AG09319 (cell line): ENCODE measurements around the gene TIAM2.

Experiments
- DNase-seq: peaks from one replicate; pipeline ENCODE4 v3.0.0-alpha.2; 2010; ENCODE audit warnings: low read depth; ENCODE audit errors: extremely low read depth
- TF ChIP-seq, protein P1 (sequence below): IDR thresholded peaks from 2 replicates; pipeline ENCODE4 v1.5.1; 2011; ENCODE audit warnings: low read depth, mild to moderate bottlenecking, inconsistent platforms, low read length, moderate library complexity

Gene TIAM2

DNA sequence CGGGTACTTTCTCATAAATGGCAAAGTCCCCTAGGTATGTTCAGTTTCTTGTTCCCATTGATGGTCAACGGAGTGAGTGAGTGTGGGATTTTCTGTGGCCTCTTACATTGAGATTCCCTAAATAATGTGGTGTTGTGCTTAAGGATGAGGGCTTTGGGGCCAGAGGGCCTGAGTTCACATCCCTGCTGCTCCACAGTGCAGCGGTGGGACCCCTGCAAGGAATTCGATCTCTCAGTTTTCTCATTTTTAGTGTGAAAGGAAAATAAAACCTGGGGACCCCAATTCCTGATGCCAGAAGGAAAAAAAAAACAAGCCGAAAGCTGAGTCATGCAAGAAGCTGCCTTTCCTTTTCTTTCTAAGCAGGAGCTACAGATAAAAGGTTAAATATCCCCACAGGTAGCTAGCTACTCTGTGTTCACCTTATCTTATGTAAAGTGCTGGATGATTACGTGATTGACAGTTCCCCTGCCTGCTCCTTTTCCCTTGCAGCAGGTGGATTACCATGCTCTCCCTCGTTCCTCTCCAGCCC is 148.5 kb downstream of the TIAM2 start:
- no peak for DNase-seq
- TF ChIP-seq, protein P1, sequence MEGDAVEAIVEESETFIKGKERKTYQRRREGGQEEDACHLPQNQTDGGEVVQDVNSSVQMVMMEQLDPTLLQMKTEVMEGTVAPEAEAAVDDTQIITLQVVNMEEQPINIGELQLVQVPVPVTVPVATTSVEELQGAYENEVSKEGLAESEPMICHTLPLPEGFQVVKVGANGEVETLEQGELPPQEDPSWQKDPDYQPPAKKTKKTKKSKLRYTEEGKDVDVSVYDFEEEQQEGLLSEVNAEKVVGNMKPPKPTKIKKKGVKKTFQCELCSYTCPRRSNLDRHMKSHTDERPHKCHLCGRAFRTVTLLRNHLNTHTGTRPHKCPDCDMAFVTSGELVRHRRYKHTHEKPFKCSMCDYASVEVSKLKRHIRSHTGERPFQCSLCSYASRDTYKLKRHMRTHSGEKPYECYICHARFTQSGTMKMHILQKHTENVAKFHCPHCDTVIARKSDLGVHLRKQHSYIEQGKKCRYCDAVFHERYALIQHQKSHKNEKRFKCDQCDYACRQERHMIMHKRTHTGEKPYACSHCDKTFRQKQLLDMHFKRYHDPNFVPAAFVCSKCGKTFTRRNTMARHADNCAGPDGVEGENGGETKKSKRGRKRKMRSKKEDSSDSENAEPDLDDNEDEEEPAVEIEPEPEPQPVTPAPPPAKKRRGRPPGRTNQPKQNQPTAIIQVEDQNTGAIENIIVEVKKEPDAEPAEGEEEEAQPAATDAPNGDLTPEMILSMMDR = no peak

DNA sequence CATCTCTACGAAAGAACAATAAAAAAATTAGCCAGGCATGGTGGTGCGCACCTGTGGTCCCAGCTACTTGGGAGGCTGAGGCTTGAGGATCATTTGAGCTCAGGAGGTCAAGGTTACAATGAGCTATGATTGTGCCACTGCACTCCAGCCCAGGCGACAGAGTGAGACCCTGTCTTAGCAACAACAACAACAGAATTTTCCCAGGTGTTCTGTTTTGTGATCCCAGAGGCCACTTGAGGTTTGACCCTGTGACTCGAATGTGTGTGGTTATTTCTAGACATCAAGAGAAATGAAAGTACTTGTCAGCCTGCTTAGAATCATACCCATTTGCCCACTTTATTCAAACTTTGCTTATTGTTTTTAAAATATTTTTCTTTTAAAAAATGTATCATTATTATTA is 151.1 kb downstream of the TIAM2 start:
- TF ChIP-seq, protein P1 = no peak
- DNase-seq = no peak

DNA sequence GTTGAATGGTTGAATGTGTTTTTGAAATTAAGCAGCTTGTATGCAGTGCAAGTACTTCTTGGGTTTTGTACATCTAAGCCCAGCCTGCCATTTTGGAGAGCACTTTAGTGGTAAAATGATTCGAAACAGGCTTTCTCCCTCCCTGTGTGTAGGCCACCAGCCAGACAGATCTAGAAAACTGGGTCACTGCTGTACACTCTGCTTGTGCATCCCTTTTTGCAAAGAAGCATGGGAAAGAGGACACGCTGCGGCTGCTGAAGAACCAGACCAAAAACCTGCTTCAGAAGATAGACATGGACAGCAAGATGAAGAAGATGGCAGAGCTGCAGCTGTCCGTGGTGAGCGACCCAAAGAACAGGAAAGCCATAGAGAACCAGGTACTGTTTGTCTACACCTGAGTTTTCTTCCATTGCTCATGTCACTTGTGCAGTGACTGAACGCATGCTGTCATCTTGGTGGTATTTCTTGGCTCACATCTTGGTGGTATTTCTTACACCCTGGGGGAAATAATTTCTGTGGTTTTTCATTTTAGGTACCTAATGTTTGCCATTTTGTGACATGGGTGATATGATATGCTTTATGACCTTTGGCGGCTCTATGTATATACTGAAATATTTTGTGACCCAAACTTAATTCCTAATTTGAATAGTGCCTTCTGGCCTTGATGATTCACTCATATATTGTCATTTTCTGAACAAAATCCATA is 153.0 kb downstream of the TIAM2 start:
- TF ChIP-seq, protein P1 = no peak
- DNase-seq = no peak

DNA sequence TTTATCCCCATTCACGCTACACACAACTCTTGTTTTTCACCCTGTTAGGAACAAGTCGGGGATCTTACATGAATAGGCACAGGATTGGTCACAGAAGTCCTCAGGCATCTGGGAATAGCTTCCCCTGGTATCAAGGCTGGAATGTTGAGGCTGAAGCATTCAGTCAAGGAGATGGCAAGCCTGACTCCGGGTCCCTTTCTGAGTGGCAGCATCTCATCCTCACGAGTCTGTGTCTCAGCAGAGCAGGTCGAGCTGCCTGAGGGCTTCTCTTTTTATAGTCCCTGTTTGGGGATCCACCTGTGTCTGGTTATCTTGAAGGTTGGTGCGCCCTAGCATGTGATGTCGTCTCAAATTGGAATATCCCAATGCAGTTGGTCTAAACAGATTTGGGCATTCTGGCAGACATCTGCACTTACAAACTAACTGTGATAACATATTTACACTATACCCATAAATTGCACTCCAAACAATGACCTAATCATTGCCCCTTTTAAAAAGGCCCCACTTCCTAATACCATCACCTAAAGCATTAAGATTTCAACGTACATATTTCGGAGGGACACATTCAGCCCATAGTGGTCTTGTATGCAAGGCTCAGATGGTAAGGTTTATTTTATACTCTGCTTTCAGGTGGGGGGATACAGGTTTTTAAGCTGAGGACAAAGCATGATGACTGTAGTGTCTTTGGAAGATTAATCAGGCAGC is 156.0 kb downstream of the TIAM2 start:
- DNase-seq = no peak
- TF ChIP-seq, protein P1 = no peak

DNA sequence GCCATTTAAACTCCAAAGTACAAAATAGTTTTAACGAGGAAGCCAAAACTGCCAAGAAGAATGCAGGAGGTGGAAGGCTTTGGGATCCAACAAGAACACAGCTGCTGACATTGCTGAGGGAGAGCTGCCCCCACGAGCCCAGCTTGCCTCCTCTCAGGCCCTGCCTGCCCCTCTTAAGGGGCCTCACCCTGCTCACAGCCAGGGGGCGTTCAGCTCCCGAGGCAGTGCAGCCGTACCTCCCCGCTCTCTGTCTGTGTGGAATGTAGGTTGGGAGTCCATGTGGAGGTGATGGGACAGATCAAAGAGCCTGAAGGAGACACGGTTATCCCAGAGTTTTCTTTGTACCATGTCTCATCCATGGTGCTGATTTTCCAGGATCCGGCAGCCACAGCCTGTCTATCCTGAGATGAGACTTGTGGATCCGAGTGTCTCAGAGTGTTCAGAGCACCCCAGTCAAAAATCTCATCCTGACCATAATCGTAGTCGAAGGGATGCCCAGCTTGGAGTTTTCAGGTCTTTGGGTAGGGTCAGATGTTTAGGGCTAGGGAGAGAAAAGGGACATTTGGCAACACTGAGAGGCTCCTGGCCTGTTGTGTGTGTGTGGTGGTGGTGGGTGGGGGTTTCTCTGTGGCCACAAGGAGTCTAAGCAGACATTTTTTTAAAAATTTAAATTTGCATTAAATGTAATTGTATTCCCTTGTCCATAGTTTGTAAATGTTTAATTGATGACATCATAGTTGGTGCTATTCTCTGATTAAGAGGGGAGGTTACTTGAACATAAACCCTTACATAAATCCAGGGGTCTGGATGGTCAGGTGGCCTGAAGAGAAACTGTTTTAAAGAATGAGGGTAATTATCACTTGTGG is 157.3 kb downstream of the TIAM2 start:
- TF ChIP-seq, protein P1 = no peak
- no peak for DNase-seq

DNA sequence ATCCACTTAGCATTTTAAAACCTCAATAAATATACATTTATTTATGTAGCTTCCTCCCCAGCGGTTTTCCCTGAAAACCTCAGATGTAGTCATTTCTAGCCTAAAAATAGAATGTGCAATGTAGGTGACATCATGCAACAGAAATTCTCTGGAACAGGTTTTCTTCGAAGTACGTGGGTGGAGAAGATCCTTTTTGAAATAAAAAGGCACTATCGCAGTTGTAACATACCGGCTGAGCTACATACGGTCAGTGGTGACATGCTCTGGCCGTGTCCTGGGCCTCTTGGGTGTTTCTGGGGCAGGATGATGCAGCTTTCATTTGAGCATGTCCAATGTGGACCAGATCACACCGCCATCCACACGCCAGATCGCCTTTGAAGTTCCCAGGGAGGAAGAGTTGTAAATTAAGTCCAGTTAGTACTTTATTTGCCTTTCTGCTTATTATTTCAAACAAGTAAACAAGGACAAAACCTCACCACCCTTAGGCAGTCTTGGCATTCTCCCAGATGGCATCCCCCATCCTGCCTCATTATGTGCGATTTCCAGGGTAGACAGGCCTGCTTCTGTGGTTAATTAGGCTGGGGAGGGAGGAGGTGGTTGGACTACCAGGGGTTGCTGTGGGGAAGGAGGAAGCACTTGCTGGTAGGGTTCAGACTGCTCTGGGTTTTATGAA is 159.2 kb downstream of the TIAM2 start:
- DNase-seq = no peak
- TF ChIP-seq, protein P1 = no peak
